Stimulated activated CD8-positive, alpha-beta memory T cell treated with anti-CD3 and anti-CD28 coated beads, Interleukin-15, amount 100 ng/mL, for 24 hours (primary cell): ENCODE results near the gene ATP13A2.

Source experiments
- DNase-seq: peaks from one replicate; pipeline ENCODE4 v3.0.0-alpha.2; 2020; ENCODE audit warnings: low read depth

Gene ATP13A2

GRCh38 chr1:17028662-17029188 is 17.0 kb upstream of the ATP13A2 start:
- no peak for DNase-seq

GRCh38 chr1:17027900-17028299 is 16.2 kb upstream of the ATP13A2 start:
- no peak for DNase-seq

DNA sequence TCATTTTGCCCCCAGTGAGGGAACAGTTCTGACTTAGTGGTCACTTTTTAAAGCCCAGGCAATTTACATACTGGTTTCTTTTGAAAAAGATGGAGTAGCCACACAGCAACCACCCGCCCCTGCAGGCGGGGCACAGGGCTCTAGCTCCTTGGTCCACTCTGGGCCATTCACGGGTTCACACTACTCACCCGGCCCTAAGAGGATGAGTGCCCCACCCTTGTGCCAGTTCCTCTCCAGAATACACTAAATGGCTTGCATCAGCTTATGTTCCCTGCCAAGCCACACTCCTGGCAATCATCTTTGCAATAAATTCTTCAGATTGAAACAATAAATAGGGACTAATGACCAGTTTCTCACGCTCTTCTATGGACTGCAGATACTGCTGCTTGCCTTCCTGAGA is 15.7 kb upstream of the ATP13A2 start:
- DNase-seq, result no peak

- no peak for DNase-seq
Observed at GRCh38 chr1:17024721-17025120, 13.0 kb upstream of the ATP13A2 start.

GRCh38 chr1:17023573-17023972 is 11.8 kb upstream of the ATP13A2 start:
- DNase-seq, result no peak

DNA sequence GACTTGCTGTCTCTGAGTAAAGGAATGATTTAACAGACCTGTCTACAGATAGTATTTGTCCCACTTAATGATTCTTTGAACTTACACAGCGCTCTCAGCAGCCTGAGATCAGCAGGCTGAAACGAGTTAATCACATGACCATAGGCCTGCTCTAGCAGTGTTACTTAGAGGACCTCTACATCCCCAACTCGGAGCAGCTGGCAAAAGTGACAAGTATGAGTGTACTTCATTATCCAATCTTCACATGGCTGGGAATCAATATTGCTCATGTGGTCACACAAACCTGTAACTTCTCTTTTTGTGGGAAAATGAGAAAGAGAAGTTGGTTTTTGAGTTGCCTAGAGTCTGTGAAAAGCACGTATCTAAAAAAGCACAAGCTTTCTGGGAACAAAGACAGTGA is 11.4 kb upstream of the ATP13A2 start:
- DNase-seq, result no peak

DNA sequence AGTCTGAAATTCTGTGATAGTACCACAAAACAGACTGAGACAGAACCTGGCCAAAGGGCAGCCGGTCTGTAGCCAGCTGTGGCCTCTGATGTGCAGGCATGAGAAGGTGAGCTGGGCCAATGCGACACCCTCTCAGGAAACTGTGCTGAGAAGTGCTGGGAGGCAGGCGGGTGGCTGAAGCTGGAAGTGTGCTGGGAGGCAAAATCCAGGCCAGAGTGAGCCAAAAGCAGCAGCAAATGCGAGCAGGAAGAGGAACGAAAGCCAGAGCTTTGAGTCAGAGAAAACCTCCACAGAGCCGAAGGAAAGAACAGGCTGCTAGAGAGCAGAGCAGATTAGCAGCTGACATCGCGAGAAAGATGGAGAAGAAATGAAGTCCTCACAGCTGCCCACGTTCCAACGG is 10.2 kb upstream of the ATP13A2 start:
- DNase-seq, result no peak

DNA sequence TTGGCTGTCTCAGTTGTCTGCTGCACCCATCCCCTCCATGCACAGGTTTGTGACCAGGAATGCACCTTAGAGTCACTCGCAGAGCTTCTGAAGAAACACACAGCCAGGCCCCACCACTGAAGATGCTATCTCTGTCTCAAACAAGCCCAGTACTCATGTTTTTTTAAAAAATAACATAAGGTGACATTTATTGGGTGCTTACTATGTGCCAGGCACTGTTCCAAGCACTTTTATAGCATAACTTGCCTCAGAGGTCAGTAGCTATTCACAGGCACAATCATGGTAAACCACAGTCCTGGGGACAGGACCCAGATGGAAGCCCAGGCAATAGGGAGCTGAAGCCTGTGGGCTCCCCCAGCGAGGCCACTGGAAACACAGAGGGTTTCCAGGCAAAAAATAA is 8.8 kb upstream of the ATP13A2 start:
- DNase-seq, result no peak

DNA sequence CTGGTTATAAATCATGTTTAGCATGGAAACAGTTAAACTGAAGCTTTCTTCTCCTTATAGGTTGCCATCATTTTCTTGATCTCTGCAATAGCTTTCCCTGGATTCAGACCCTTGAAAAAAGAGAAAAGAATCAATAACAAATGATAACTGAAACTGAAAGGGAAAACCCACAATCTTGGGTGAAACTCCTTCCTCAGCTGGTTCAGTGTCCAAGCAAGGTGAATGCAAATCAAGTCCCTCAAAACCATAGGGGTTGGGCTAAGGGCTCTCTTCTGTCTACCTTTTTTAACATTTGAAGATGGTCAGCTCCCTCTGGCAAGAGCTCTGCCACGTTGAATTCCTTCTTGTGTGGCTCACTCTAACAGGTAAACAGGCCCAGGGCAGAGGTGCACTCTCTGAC is 7.1 kb upstream of the ATP13A2 start:
- DNase-seq, result no peak

GRCh38 chr1:17017435-17017834 is 5.7 kb upstream of the ATP13A2 start:
- DNase-seq, result no peak

DNA sequence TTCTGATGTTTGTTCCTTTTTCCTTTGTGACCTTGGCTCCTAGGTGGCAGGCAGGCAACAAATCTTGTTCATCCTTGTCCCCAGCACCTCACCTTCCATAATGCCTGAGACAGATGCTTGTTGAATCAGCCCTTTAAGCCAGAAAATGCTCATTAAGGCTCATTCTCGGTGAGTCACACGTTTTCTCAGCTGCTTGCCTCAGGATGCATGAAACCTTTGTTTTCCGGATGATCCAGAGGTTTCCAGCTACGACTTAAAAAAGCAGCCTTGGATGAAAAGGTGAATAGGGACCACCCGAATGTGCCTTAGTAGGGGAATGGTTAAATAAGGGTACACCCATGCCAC is 4.6 kb upstream of the ATP13A2 start:
- DNase-seq, result no peak

- no peak for DNase-seq
Observed at GRCh38 chr1:17014671-17015567, 3.2 kb upstream of the ATP13A2 start.

DNA sequence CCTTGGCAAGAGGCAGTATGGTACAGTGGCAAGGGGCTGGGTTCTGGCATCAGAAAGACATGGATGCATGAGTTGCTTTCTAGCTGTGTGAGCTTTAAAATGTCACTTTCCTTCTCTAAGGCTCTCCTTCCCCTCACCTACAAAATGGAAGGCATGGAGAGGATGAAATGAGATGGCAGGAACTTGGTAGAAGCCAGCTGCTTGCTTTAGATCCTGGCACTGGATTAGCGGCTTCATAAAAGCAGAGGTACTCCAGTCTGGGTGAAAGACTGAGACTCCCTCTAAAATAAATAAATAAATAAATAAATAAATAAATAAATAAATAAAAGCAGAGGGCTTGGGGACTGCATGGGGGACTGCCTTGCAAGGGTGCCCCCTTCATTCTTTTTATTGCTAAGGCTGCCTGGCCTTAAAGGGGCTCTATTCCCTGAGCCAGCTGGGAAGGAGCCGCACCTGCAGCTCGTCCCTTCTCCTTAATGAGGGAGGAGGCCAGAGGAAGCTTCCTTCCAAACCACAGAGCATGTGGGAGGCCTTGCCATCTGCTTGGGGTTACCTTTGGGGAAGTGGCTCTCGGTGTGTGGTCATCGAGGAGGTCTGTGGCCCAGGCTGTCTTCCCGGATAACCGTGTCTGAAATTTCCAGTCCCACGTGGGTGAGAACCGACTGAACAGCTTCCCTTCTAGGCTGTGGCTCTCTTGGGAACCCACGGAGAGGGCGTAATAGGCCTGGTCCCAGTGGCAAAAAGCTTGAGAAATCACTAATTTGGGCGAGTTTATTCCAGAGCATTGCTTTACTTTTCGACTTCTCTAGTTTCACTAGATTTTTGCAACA is 2.0 kb upstream of the ATP13A2 start:
- DNase-seq, result no peak

GRCh38 chr1:17012775-17013490 is 1.2 kb upstream of the ATP13A2 start:
- no peak for DNase-seq

DNA sequence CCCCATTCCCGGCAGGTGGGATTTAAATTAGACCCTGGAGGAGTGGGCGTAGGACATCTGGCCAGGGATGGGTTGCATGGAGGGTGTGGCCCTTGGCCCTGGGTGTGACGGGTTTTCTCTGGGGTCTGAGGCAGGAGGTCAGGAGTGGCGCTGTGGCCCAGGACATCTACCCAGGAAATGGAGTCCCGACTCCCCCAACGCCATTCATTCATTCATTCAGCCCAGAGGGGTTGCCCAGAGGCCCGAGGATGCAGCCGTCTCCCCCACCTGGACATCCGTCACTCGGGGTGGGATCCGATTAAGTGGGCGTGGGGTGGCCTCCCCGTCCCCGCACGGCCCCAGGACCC is 663 bp downstream of the ATP13A2 start:
- no peak for DNase-seq

DNA sequence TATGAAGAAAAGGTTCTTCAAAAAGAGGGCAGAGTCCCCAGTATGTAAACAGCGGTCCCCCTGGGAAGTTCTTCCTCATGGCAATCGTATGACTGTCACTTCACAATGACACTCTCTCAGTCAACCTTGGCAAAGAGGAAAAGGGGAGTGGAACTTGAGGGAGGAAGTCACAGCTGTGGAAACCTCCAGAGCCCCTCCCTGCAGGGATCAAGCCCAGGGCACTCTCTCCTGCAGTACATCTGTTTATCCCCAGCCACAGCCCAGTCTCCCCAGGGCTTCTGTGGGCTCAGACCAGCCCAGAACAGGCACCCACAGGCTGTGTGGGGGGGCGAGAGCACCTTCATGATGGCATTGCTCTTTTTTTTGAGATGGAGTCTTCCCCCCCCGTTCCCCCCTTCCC is 2.0 kb downstream of the ATP13A2 start:
- no peak for DNase-seq

- no peak for DNase-seq
Observed at GRCh38 chr1:17008208-17008855, 3.4 kb downstream of the ATP13A2 start.

DNA sequence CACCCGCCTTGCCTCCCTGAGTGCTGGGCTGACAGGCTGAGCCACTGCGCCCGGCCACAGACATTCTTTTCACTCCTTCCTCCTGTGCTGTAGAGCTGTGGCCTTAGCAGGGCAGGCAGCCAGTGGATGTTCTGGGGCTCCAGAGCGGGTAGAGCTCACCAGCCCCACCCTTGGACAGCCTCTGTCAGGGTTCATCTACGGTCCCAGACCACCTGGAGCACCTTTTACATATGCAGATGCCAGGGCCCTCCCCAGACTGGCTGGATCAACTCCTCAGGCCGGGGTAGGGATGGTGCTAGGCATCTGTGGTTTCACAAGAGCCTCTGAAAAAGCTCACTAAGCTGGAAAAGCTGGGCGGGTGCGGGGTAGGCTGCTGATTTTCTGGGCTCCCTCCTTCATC is 4.6 kb downstream of the ATP13A2 start:
- DNase-seq, result no peak

DNA sequence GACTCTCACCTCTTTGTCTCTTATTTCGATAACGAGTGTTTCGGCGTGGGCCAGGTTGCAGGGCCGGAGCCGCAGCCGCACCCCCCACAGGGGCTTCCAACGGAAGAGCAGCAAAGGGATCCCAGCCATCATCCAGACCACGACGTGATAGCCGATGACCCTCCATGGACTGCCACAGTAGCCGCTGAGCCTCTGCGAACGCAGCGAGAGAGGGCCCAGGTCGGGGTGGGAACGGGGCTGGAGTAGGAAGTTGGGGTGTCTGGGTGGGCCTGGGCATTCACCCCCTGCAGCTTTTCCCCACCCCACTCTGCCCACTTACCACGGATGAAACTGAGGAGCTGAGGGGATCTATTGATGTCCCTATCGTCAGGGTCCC is 6.4 kb downstream of the ATP13A2 start:
- no peak for DNase-seq

GRCh38 chr1:17004466-17005364 is 7.0 kb downstream of the ATP13A2 start:
- DNase-seq, result no peak

- DNase-seq, result no peak
Observed at GRCh38 chr1:17002524-17002902, 9.2 kb downstream of the ATP13A2 start.
